KBM-7 (cell line): ENCODE results near the gene PPARG.

Experiments used
- DNase-seq: peaks from one replicate; pipeline ENCODE4 v3.0.0-alpha.2; 2015
- in situ Hi-C: fragments of 300-500 bp; cut with MboI; formaldehyde crosslinking; loops from 2 replicates; pipeline ENCODE4 v1.14.3; 2020; ENCODE audit warnings: low sequenced_read_pairs, low pct_unique_long_range_greater_than_20kb, mixed read lengths

The PPARG gene

GRCh38 chr3:12335421-12335820 lies 46.6 kb downstream of the PPARG start:
- in situ Hi-C loops, result no loop called here
- DNase-seq, result no peak

- in situ Hi-C loops, result no loop called here
Observed at GRCh38 chr3:12336099-12336498, 47.2 kb downstream of the PPARG start.

GRCh38 chr3:12338595-12339546 lies 50.0 kb downstream of the PPARG start:
- DNase-seq, result no peak
- in situ Hi-C loops, result no loop called here

More at GRCh38 chr3:12336099-12336498, 47.2 kb downstream of the PPARG start:
- no peak for DNase-seq

GRCh38 chr3:12339701-12340480 lies 51.0 kb downstream of the PPARG start:
- no peak for DNase-seq
- in situ Hi-C loops, result no loop called here

GRCh38 chr3:12340506-12340905 lies 51.6 kb downstream of the PPARG start:
- no peak for DNase-seq
- in situ Hi-C loops, result no loop called here

GRCh38 chr3:12342151-12342550 lies 53.3 kb downstream of the PPARG start:
- in situ Hi-C loops, result no loop called here
- DNase-seq, result no peak

- in situ Hi-C loops, result no loop called here
- no peak for DNase-seq
Observed at GRCh38 chr3:12343047-12343501, 54.2 kb downstream of the PPARG start.

GRCh38 chr3:12345141-12345561 lies 56.3 kb downstream of the PPARG start:
- in situ Hi-C loops, result no loop called here
- DNase-seq, result no peak

- DNase-seq, result no peak
- in situ Hi-C loops, result no loop called here
Observed at GRCh38 chr3:12345584-12346494, 57.0 kb downstream of the PPARG start.

GRCh38 chr3:12347301-12347700 lies 58.4 kb downstream of the PPARG start:
- in situ Hi-C loops, result no loop called here
- no peak for DNase-seq

- in situ Hi-C loops, result no loop called here
Observed at GRCh38 chr3:12349895-12350811, 61.3 kb downstream of the PPARG start.

GRCh38 chr3:12351145-12351544 lies 62.3 kb downstream of the PPARG start:
- in situ Hi-C loops, result no loop called here
- no peak for DNase-seq

More at GRCh38 chr3:12349895-12350811, 61.3 kb downstream of the PPARG start:
- DNase-seq, result no peak

- no peak for DNase-seq
- in situ Hi-C loops, result no loop called here
Observed at GRCh38 chr3:12352253-12352652, 63.4 kb downstream of the PPARG start.

GRCh38 chr3:12352755-12353154 lies 63.9 kb downstream of the PPARG start:
- in situ Hi-C loops, result no loop called here
- DNase-seq, result no peak

GRCh38 chr3:12353796-12354525 lies 65.1 kb downstream of the PPARG start:
- DNase-seq, result no peak
- in situ Hi-C loops, result no loop called here

GRCh38 chr3:12356175-12356574 lies 67.3 kb downstream of the PPARG start:
- in situ Hi-C loops, result no loop called here
- DNase-seq, result no peak

GRCh38 chr3:12356996-12357395 lies 68.1 kb downstream of the PPARG start:
- in situ Hi-C loops, result no loop called here
- no peak for DNase-seq
